Left cardiac atrium (tissue), 4 donors: ENCODE data around the gene TRMT6. TPM values are rescaled to one million over a fixed set of nuclear protein-coding genes. Genes with fewer than 3 reads are reported as not detected.

Experiments
- ATAC-seq, 2 donors: fragments of 200-7000 bp; cut with Tn5 transposase; one replicate each; pipeline ENCODE4 v1.9.1; 2020; ENCODE audit warnings: mild to moderate bottlenecking in 2 of 2, moderate library complexity in 2 of 2
- DNase-seq: peaks from one replicate; pipeline ENCODE4 v3.0.0-alpha.2; 2020
- intact Hi-C, 2 donors: fragments of 100-400 bp; cut with DNase I; formaldehyde crosslinking; loops; one replicate each; pipeline versions ENCODE4 v1.14.1 to v1.15.1; 2022 to 2023
- long read RNA-seq: library from polyadenylated mRNA; unstranded; transcript quantifications from one replicate; pipeline ENCODE4 v2.0.0, GENCODE V29; 2021
- total RNA-seq, 2 donors: library from RNA; stranded (reverse); fragmentation: NEBNext Ultra II Directional; extraction: Animal tissue kit (Norgen Biotek cat#: 25700); gene quantifications; one replicate each; pipeline ENCODE4 v1.2.1, GENCODE V29; 2021
- donor health status: DM: no; HTN: yes; CAD: no.
- donor health status: DM: no; HTN: yes; CAD: no; lungs with severe emphysema.
- donor health status: DM: yes; HTN: yes; CAD: no.
- donor health status: Dilated cardiomyopathy.

TRMT6 gene, protein sequence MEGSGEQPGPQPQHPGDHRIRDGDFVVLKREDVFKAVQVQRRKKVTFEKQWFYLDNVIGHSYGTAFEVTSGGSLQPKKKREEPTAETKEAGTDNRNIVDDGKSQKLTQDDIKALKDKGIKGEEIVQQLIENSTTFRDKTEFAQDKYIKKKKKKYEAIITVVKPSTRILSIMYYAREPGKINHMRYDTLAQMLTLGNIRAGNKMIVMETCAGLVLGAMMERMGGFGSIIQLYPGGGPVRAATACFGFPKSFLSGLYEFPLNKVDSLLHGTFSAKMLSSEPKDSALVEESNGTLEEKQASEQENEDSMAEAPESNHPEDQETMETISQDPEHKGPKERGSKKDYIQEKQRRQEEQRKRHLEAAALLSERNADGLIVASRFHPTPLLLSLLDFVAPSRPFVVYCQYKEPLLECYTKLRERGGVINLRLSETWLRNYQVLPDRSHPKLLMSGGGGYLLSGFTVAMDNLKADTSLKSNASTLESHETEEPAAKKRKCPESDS
- total RNA-seq, result 10 to 100 TPM in 1 of 2 donors, 1 to 10 TPM in 1; 7.3 to 13.8 TPM
- long read RNA-seq, transcript TRMT6-201 (11 exons, 2,327 nt), result major isoform, 7 of 13 reads
- long read RNA-seq, partial matches to known transcripts, result 6 of 13 reads
- long read RNA-seq, other reads (novel, unspliced or antisense), result 0 of 13 reads

DNA sequence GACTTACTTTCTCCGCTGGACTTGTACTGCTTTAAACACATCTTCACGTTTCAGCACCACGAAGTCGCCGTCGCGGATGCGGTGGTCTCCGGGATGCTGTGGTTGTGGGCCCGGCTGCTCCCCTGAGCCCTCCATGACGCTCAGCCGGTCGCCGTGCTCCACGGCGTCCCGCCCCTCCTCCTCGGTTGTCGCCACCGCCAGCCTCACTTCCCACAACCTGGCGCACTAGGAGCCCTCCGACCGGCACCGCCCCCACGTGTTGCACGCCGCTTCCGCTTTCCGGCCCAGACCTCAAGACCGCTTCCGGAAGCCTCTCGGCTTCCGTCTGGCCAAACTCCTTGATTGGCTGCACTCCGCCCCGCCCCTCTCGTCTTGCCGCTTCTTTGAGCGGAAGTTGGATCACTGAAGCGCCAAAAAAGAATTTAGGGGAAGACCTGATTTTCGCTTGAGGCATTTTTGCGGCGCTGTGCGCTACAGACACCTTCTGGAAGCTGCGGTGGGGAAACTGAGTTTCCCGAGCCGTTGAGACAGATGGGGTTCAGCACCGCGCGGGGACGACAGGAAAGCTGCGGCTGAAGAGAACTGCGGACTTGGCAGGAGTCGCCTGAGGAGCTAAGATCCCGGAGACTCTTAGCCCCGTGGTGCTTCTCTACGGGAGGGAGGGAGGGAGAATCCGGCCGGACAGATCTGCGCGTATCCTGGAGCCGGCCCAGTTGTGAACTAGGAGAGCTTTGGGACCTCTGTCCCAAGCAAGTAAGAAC lies at the start of gene TRMT6, which contains the start of gene MCM8:
Gene TRMT6, minus strand, starts transcription at position 263 of the 761 bp plus-strand sequence. Its CDS starts 128 bp downstream, at position 135.
Gene MCM8, plus strand, starts transcription at position 382 of the 761 bp plus-strand sequence. CDS start 1,364 bp downstream, outside the sequence.
- DNase-seq, result peak; percentile 99
- intact Hi-C loops, result no loop called here
- ATAC-seq, result peak; percentile 100

DNA sequence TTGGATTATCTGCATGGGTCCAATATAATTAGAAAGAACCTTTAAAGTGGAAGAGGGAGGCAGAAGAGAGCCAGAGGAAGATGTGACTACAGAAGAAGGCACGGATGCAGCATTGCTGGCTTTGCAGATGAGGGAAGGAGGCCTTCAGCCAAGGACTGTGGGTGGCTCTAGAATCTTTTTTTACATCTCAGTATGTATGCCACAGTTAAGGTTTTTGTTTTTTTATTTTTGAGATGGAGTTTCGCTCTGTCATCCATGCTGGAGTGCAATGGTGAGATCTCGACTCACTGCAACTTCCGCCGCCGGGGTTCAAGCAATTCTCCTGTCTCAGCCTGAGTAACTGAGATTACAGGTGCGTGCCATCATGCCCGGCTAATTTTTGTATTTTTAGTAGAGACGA lies 49.5 kb upstream of the TRMT6 start:
- DNase-seq (no peak), ATAC-seq (no peak)
- intact Hi-C loops, result no loop called here

DNA sequence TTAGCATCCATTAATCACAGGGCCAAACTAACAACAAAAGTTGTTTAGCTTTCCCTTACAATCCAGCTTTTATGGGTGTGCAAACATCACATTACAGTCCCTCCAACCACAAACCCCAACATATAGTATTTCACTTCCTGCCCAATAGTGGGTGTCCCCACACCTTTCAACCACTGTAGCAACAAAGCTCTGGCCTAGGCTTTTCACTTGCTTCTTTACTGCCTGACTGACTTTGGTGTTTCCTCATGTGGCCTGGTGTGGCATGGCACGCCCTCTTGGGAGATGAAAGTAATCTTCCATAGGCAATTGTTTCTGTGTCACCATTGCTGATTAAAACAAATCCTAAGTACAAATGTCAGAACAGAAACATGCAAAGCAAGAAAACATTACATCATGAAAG lies 46.4 kb upstream of the TRMT6 start:
- DNase-seq, result no peak
- intact Hi-C loops, result no loop called here
- peak in 1 of 2 donors; percentile 53 for ATAC-seq

DNA sequence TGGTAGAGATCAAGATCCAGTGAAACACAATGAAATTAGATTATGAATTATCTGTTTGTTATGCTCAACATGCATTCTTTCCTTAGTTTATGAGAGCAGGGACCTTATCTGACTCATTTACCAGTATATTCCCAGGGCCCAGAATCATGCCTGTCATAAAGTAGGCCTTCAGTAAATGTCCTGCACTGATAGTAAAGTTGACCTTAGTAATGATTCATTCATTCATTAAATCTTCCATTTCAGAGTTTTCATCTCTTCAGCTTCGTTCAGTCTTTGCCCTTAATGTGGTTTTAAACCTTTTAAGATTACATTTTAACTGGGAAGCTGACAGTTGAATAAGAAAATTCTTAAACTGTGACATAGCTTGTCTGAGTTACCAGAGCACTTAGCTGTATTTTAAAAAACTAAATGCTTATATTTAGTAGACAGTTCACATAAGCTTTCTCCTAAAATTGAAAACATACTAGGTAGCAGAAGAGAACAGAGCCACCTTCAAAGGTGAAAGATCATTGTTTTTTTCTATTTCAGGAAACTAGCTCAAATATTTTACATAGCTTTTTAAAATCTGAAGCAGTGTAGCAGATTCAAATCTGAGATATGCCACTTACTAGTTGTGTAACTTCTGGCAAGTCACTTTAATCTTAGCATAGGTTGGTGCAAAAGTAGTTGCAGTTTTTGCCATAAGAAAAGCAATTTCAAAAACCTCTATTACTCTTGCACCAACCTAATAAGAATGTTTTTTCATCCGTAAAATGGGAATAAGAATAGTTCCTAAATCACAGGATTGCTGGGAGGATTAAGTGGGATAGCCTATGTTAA lies 41.5 kb upstream of the TRMT6 start:
- DNase-seq (no peak), ATAC-seq (no peak)
- intact Hi-C loops, result no loop called here

DNA sequence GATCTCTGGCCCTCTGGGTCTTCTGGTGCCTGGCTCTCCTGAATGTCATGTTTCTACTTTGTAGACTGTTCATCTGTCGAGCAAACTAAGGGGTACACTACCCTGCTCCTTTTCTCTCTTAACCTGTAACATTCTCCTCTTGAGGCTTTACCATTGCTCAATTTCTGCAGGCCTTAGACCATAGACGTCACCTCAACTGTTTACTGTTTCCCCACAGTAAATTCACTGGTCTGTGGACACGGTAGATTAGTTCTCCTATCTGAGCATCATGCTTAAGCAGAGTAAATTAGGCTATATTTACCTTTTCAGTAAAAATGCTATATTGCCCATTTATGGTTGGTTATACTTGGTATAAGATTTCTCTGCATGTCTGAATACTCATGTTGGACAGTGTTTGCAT lies 40.6 kb upstream of the TRMT6 start:
- DNase-seq (no peak), ATAC-seq (no peak)
- intact Hi-C loops, result no loop called here

DNA sequence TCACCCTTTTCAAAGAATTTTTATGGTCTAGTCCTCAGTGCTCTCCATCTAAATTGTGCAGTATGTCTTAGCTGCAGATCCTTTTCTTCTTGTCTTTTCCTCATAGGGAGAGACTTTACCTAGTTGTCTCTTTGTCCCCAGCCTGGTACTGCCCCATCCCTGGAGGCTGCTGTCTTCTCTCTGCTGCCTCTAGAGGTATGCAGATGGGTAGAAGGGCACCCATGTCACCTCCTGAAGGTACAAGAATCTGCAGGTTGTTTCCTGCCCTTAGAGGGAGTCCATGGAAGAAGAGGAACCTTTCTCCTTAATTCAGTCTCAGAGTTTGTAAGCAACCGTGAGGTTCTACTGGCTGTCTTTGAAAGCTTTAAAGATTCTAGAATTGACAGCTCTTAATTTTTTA lies 39.2 kb upstream of the TRMT6 start:
- intact Hi-C loops, result no loop called here
- ATAC-seq, result no peak
- no peak for DNase-seq

DNA sequence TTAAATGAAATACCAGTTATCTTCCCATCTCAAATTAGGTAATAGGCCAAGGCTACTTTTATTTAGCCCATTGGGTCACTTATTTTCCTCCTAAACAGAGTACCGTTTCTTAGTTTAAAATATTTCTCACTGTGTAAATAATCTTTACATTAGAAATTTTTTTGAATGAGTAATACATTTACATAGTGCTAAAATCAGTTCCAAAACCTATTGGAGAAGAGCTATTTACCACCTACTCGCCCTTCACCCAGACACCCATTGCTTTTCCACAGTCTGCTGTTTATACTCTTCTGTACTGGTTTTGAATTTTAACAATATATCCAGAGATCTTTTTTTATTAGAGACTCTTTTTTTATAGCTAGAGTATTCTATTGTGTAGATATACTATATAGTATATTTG lies 37.0 kb upstream of the TRMT6 start:
- ATAC-seq, result no peak
- intact Hi-C loops, result no loop called here
- DNase-seq, result no peak

DNA sequence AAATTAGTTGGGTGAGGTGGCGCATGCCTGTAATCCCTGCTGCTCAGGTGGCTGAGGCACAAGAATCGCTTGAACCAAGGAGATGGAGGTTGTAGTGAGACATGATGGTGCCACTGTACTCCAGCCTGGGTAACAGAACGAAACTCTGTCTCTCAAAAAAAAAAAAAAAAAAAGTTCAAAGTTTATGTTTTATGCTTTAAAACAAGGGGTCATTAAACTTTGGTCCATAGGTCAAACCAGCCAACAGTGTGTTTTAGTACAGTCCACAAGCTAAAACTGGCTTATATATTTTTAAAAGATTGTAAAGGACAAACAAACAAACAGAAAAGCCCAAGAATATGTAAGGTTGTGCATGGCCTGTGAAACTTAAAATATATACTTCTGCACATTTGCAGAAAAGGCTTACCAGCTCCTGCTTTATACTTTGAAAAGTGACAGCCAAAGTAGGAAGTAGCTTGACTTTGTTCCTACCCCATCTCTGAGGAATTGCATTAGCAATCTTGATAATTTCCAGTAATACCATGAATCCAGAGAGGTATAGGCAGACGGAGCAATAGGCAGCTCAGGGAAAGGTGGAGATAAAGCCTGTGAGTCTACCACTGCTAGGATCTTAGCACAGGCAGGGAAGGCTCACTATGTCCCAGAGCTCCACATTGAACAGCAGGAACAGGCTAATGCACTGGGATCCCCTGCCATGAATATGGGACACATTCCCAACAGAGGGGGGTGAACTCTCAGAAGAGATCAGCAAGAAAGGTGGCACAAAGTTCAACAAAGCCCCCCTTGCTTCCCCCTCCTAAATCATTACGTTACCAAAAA lies 30.6 kb upstream of the TRMT6 start:
- intact Hi-C loops, result no loop called here
- DNase-seq, result no peak
- ATAC-seq, result no peak

DNA sequence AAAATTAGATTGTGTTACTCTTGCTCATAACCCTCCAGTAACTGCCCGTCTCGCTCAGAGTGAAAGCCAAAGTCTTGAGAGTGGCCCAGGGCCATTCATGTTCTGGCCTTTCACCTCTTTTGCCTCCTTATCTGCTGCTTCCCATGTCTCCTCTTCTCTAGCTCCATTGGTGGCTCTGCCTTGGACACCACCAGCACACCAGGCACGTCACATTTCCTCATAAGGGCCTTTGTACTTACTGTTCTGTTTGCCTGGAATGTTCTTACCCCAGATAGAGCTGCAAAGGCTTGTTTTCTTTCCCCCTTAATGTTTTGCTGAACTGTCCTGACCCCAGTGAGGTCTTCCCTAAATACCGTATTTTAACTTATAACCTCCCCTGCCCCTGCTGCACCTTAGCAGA lies 29.5 kb upstream of the TRMT6 start:
- intact Hi-C loops, result no loop called here
- ATAC-seq, result no peak

DNA sequence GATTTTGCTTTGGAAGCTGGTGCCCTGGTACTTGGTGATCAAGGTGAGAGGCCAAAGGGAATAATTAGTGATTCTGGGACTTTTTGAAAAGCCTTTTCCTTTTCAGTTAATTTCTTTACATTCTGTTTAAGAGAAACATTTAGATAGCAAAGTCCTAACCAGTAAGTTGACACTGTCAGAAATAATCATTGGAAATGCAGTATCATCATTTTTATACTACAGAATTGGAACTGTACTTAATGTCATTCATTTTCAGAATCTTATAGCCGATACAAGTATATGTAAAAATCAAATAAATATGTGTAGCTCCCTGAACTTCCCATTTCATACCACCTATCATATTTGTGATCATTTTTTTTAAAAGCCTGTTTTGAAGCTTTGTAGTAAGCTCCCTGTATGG lies 27.6 kb upstream of the TRMT6 start:
- intact Hi-C loops, result no loop called here
- DNase-seq (no peak), ATAC-seq (no peak)

More for the DNA sequence above, 29.5 kb upstream of the TRMT6 start:
- DNase-seq, result no peak

DNA sequence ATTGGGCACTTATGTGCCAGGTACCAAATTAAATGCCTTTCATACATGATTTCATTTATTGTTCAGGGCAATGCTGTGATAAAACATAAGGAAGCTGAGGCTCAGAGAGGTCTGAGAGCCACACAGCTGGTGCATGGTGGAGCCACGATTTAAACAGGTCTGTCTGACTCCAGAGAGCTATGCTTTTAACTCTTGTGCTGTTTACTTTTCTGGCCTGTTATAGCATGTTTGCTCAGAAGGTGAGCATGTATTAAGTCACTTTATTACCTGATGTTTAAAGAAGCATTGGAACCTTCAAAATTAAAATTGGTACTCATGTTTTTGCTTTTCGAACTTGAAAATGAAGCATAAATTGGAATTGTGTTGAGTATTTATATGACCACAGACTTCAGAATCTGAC lies 26.9 kb upstream of the TRMT6 start:
- no peak for ATAC-seq
- DNase-seq, result no peak
- intact Hi-C loops, result no loop called here

DNA sequence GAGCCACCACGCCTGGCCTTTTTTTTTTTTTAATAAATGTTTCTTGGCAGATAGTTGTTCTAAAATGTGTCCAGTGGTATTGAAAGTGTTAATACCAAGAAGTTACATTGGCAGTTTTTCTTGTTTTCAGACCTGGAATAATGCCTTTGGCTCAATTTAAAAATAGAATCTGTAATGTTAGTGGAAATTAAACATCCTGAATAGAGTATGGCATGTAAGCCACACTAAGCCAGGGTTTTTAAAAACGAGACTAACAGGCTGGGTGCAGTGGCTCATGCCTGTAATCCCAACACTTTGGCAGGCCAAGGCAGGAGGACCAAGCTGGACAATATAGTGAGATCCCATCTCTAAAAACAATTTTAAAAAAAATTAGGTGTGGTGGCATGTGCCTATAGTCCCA lies 25.4 kb upstream of the TRMT6 start:
- DNase-seq, result no peak

DNA sequence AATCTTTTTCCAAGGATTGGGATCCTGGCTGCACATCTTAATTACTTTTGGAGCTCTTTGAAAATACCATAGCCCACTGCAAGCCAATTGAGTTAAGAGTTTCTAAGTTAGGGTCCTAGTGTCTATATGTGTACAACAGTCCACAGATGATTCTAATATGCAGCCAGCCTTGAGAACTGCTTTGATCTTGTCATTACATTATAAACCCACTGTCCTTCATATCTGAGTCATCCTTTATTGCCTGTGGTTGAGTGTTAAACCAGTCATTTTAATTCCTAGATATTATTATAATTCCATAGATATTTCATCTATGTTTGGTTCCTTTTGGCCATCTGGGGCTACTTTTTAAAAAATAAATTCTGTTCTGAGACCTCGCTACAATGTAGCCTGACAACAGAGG lies 24.2 kb upstream of the TRMT6 start:
- ATAC-seq (no peak), DNase-seq (no peak)
- intact Hi-C loops, result no loop called here

More for the DNA sequence above, 25.4 kb upstream of the TRMT6 start:
- ATAC-seq, result no peak
- intact Hi-C loops, result no loop called here

DNA sequence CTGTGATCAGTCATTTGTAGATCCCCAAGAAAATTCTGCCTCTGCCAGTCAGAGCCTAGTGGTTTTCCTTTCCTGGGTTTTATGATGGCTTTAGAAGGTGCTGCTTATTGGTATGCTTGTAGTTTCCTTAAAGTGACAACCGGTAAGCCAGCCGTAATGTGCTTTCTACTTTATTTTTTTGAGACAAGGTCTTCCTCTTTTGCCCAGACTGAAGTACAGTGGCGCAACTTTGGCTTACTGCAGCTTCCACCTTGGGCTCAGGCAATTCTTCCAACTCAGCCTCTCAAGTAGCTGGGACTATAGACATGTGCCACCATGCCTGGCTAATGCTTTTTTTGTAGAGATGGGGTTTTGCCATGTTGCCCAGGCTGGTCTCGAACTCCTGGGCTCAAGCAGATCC lies 23.6 kb upstream of the TRMT6 start:
- intact Hi-C loops, result no loop called here
- DNase-seq (no peak), ATAC-seq (no peak)

DNA sequence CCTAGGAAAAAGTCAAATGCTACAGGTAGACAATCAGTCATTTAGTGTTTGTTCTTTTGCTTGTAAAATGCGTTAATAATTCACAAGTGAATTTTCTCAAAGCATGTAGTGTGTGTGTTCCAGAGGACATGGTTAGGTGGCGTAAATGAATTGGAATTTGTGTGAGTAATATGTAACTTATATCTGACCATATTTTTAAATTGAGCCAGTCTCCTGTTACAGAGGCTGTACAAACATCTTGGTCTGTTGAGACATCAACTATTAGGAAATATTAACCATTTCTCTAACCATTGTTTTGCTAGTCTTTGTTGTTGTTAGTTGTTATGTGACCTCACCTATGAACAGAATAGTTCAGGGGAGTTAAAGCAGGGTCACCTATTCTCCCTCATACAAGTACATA lies 22.8 kb upstream of the TRMT6 start:
- ATAC-seq, result no peak

DNA sequence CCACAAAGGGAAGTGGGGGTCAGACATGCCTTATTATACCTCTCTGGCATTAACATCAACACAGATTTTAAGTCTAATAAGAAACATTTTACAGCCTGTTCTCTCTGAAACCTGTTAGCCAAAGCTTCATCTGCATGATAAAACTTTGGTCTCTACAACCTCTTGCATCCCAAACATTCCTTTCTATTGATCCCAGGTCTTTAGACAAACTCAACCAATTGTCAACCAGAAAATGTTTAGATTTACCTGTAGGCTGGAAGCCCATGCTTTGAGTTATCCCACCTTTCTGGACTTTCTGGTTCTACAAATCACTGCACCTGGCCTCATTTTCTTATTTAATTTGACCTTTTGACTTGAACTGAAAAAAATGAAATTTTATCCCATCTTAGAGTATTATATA lies 20.9 kb upstream of the TRMT6 start:
- intact Hi-C loops, result no loop called here

More for the DNA sequence above, 22.8 kb upstream of the TRMT6 start:
- no peak for DNase-seq
- intact Hi-C loops, result no loop called here

DNA sequence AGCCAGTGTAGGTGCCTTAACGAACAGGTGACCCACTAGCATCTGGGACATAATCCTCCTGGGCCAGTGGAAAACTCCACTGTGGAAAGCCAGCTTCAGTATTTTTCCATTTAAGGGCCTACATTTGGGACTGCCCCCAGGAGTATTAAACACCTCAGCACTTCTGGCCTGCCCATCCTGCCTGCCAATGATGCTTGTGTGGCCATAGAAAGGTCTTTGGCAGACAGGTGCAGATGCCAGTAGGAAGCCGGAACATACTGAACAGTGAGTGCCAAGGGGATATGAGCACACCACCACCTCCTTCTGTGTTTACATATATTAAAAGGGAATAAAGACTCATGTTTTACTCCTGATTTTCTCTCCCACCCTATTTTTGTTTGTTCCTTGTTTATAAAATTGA lies 20.0 kb upstream of the TRMT6 start:
- DNase-seq (no peak), ATAC-seq (no peak)
- intact Hi-C loops, result no loop called here

More for the DNA sequence above, 20.9 kb upstream of the TRMT6 start:
- no peak for ATAC-seq
- no peak for DNase-seq

DNA sequence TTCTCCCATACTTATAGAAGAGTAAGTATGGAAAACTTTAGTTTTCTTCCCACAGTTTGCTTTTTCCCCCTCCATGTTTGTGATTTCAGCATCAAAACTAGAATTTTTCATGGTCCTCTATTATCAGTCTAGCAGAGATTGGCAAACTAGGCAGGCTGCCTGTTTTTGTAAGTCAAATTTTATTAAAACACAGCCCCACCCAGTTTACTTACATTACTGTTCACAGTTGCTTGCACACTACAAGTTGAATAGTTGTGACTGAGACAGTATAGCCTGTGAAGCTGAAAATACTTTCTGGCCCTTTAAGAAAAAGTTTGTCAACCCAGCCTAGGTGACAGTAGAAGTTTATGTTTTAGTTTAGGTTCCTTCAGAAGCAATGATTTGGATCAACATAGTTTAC lies 19.6 kb upstream of the TRMT6 start:
- DNase-seq, result no peak
- no peak for ATAC-seq
- intact Hi-C loops, result no loop called here
